H1 (cell line): ENCODE measurements around the gene GALNT9. TPM values are rescaled to one million over a fixed set of nuclear protein-coding genes. Genes with fewer than 3 reads are reported as not detected.

ENCODE experiments used
- CTCF ChIA-PET: fragments of 300-600 bp; sonication (Branson Sonifier 250); formaldehyde crosslinking; loops from one replicate; lab custom pipeline; 2021; ENCODE audit not compliant: partially characterized antibody; lab: Charles Lee
- POLR2A ChIA-PET: fragments of 300-600 bp; sonication (Branson Sonifier 250); formaldehyde crosslinking; loops from one replicate; lab custom pipeline; 2021; ENCODE audit warnings: inconsistent platforms; ENCODE audit not compliant: partially characterized antibody; lab: Charles Lee
- DNase-seq, 2 experiments: peaks; one replicate each; pipeline versions ENCODE4 v3.0.0 to v3.0.0-alpha.2; 2010 to 2022; ENCODE audit warnings: low spot score in 2 of 2, low read depth in 1 of 2, mixed read lengths in 1 of 2
- FAIRE-seq: peaks from 2 replicates; lab custom pipeline; 2011; peaks lifted over from hg19 to GRCh38; lab: Jason Lieb, UNC
- H2AFZ ChIP-seq: 2 replicates; pipeline ENCODE4 v1.8.1; 2012; ENCODE audit warnings: low read length, inconsistent platforms
- H2AK5ac ChIP-seq: 2 replicates; pipeline ENCODE4 v1.6.1; 2013; ENCODE audit warnings: low read depth, low read length
- H2BK120ac ChIP-seq: replicated peaks from 2 replicates; pipeline ENCODE3; 2013; ENCODE audit warnings: low read depth, low read length, inconsistent platforms
- H2BK12ac ChIP-seq: 2 replicates; pipeline ENCODE4 v1.6.1; 2013; ENCODE audit warnings: low read depth, low read length
- H2BK15ac ChIP-seq: 2 replicates; pipeline ENCODE4 v1.6.1; 2013; ENCODE audit warnings: low read length
- H2BK20ac ChIP-seq: 2 replicates; pipeline ENCODE4 v1.6.1; 2013; ENCODE audit warnings: low read length
- H2BK5ac ChIP-seq: 2 replicates; pipeline ENCODE4 v1.6.1; 2013; ENCODE audit warnings: low read depth, low read length
- H3K14ac ChIP-seq: 2 replicates; pipeline ENCODE4 v1.6.1; 2013; ENCODE audit warnings: inconsistent platforms; ENCODE audit not compliant: insufficient read length
- H3K18ac ChIP-seq: 2 replicates; pipeline ENCODE4 v1.6.1; 2013; ENCODE audit warnings: low read length; ENCODE audit errors: extremely low read depth
- H3K23ac ChIP-seq: 2 replicates; pipeline ENCODE4 v1.6.1; 2013; ENCODE audit warnings: inconsistent platforms; ENCODE audit not compliant: insufficient read length
- H3K23me2 ChIP-seq: 2 replicates; pipeline ENCODE4 v1.6.1; 2013; ENCODE audit warnings: low read depth, low read length
- H3K27ac ChIP-seq: 2 replicates; pipeline ENCODE4 v1.6.1; 2011; ENCODE audit warnings: low read depth, low read length, inconsistent platforms
- H3K27me3 ChIP-seq, 4 experiments: replicated peaks in 1 of 4; 1 replicate in 1 of 4; 2 replicates in 3 of 4; pipeline versions ENCODE4 v1.6.1 to v1.8.1; 2011 to 2013; ENCODE audit warnings: low read length in 3 of 4, mild to moderate bottlenecking in 3 of 4, inconsistent platforms in 2 of 4, mixed read lengths in 2 of 4, moderate library complexity in 1 of 4; ENCODE audit not compliant: control insufficient read depth in 3 of 4, insufficient read depth in 3 of 4; ENCODE audit errors: extremely low read depth in 1 of 4
- H3K36me3 ChIP-seq, 4 experiments: 2 replicates each; pipeline versions ENCODE4 v1.6.1 to v1.8.1; 2011 to 2013; ENCODE audit warnings: mild to moderate bottlenecking in 4 of 4, low read length in 3 of 4, moderate library complexity in 2 of 4, control low read depth in 1 of 4, inconsistent platforms in 1 of 4; ENCODE audit not compliant: insufficient read depth in 4 of 4, control insufficient read depth in 2 of 4
- H3K4ac ChIP-seq: replicated peaks from 2 replicates; pipeline ENCODE3; 2013; ENCODE audit warnings: low read length, low read depth, mixed read lengths, inconsistent platforms; ENCODE audit not compliant: insufficient read length
- H3K4me1 ChIP-seq, 4 experiments: replicated peaks in 1 of 4; 1 replicate in 1 of 4; 2 replicates in 3 of 4; pipeline versions ENCODE4 v1.6.1 to v1.8.1; 2011 to 2013; ENCODE audit warnings: low read length in 3 of 4, inconsistent platforms in 2 of 4, mixed read lengths in 1 of 4; ENCODE audit not compliant: insufficient read depth in 4 of 4, control insufficient read depth in 3 of 4
- H3K4me2 ChIP-seq, 2 experiments: 2 replicates each; pipeline versions ENCODE4 v1.6.1 to v1.8.1; 2011 to 2013; ENCODE audit warnings: low read depth in 2 of 2, low read length in 2 of 2, control low read depth in 1 of 2, inconsistent platforms in 1 of 2, mild to moderate bottlenecking in 1 of 2; ENCODE audit not compliant: insufficient read depth in 1 of 2
- H3K4me3 ChIP-seq, 4 experiments: fragments of 200-600, 300-600 bp in 1 of 4; sonication (generic), shearing (Covaris generic), sonication (Bioruptor Twin) in 1 of 4; 2 replicates each; pipeline versions ENCODE4 v1.5.1 to v1.8.1; 2011 to 2016; ENCODE audit warnings: low read length in 4 of 4, low read depth in 3 of 4, control low read depth in 2 of 4, inconsistent platforms in 2 of 4, mild to moderate bottlenecking in 2 of 4, mixed read lengths in 1 of 4, moderate library complexity in 1 of 4; ENCODE audit not compliant: insufficient read depth in 2 of 4; ENCODE audit errors: extremely low read depth in 1 of 4
- H3K56ac ChIP-seq: replicated peaks from 2 replicates; pipeline ENCODE3; 2013; ENCODE audit warnings: low read depth, mild to moderate bottlenecking, mixed read lengths, low read length, inconsistent platforms; ENCODE audit not compliant: insufficient read length
- H3K79me1 ChIP-seq: 2 replicates; pipeline ENCODE4 v1.6.1; 2013; ENCODE audit warnings: low read depth, low read length, control low read depth
- H3K79me2 ChIP-seq, 2 experiments: 2 replicates each; pipeline versions ENCODE4 v1.6.1 to v1.8.1; 2012 to 2013; ENCODE audit warnings: low read length in 2 of 2, mild to moderate bottlenecking in 2 of 2, inconsistent platforms in 1 of 2; ENCODE audit not compliant: insufficient read depth in 2 of 2, control insufficient read depth in 1 of 2
- H3K9ac ChIP-seq, 4 experiments: replicated peaks in 1 of 4; 1 replicate in 1 of 4; 2 replicates in 3 of 4; pipeline versions ENCODE4 v1.6.1 to v1.8.1; 2011 to 2013; ENCODE audit warnings: low read depth in 3 of 4, low read length in 3 of 4, control low read depth in 2 of 4, mild to moderate bottlenecking in 2 of 4, moderate library complexity in 2 of 4, inconsistent platforms in 1 of 4; ENCODE audit errors: extremely low read depth in 1 of 4
- H3K9me3 ChIP-seq, 2 experiments: 2 replicates each; pipeline versions ENCODE4 v1.6.1 to v1.8.1; 2012 to 2013; ENCODE audit warnings: mild to moderate bottlenecking in 2 of 2, moderate library complexity in 2 of 2, control low read depth in 1 of 2, inconsistent platforms in 1 of 2, low read depth in 1 of 2, low read length in 1 of 2, mixed read lengths in 1 of 2; ENCODE audit not compliant: insufficient read depth in 2 of 2
- H4K20me1 ChIP-seq, 2 experiments: replicated peaks in 1 of 2; 2 replicates each; pipeline versions ENCODE3 to v1.8.1; 2011 to 2013; ENCODE audit warnings: inconsistent platforms in 2 of 2, low read length in 2 of 2, mild to moderate bottlenecking in 1 of 2; ENCODE audit not compliant: insufficient read depth in 2 of 2, control insufficient read depth in 1 of 2
- H4K5ac ChIP-seq: 2 replicates; pipeline ENCODE4 v1.6.1; 2013; ENCODE audit warnings: low read length, low read depth, mixed read lengths, inconsistent platforms; ENCODE audit not compliant: insufficient read length
- H4K8ac ChIP-seq: 2 replicates; pipeline ENCODE4 v1.8.0; 2013; ENCODE audit warnings: mild to moderate bottlenecking, moderate library complexity, low read length, inconsistent platforms; ENCODE audit not compliant: insufficient read depth; ENCODE audit errors: extremely low read depth
- H4K91ac ChIP-seq: replicated peaks from 2 replicates; pipeline ENCODE3; 2013; ENCODE audit warnings: low read length, mixed read lengths, inconsistent platforms; ENCODE audit not compliant: insufficient read length
- E2F6 ChIP-seq: IDR thresholded peaks from 2 replicates; pipeline ENCODE4 v1.6.1; 2012; ENCODE audit warnings: inconsistent platforms
- GABPA ChIP-seq: IDR thresholded peaks from 2 replicates; pipeline ENCODE4 v1.6.1; 2011; ENCODE audit warnings: mild to moderate bottlenecking, low read length, moderate library complexity, borderline replicate concordance; ENCODE audit not compliant: insufficient read depth
- HDAC6 ChIP-seq: IDR thresholded peaks from one replicate; pipeline ENCODE4 v1.7.1; 2012; ENCODE audit warnings: low read depth, mild to moderate bottlenecking, inconsistent platforms, low read length, moderate library complexity
- SIN3A ChIP-seq, 2 experiments: IDR thresholded peaks in 1 of 2; conservative IDR thresholded peaks in 1 of 2; 2 replicates each; pipeline ENCODE4 v1.6.1; 2011 to 2012; ENCODE audit warnings: low read length in 2 of 2, improper control_type of control experiment in 1 of 2, low read depth in 1 of 2, mild to moderate bottlenecking in 1 of 2
- TBP ChIP-seq: IDR thresholded peaks from 2 replicates; pipeline ENCODE4 v1.6.1; 2011; ENCODE audit warnings: low read depth, low read length, improper control_type of control experiment
- TCF12 ChIP-seq: IDR thresholded peaks from 2 replicates; pipeline ENCODE4 v1.6.1; 2011; ENCODE audit warnings: low read depth, mild to moderate bottlenecking, low read length
- WGBS, 2 experiments: shearing (Covaris generic) in 1 of 2; methylation state at CpG; one replicate each; pipeline versions ENCODE4 v1.1.6 to v1.1.7; 2013 to 2015; ENCODE audit warnings: low lambda C conversion rate in 2 of 2, mixed read lengths in 2 of 2, inconsistent platforms in 1 of 2, low coverage in 1 of 2, missing lambda C conversion rate in 1 of 2; ENCODE audit not compliant: insufficient replicate concordance in 2 of 2, insufficient coverage in 1 of 2, insufficient read length in 1 of 2; ENCODE audit errors: extremely low coverage in 1 of 2, missing lambda C conversion rate in 1 of 2; 5-methylcytosine and 5-hydroxymethylcytosine counted together
- polyA plus RNA-seq, 7 experiments: library from polyadenylated mRNA; depleted of rRNA in 3 of 7; stranded (reverse) in 5 of 7; unstranded in 2 of 7; fragments of >200 nt in 5 of 7; fragments of 200-250 nt in 2 of 7; gene quantifications; 1 replicate in 5 of 7; 2 replicates in 1 of 7; 4 replicates in 1 of 7; pipeline versions ENCODE4 v1.2.1 to v1.2.3, GENCODE V29; 2011 to 2013; ENCODE audit warnings: missing spikeins in 2 of 7, mixed read lengths in 2 of 7
- total RNA-seq: library from RNA; stranded (reverse); fragmentation: NEBNext Ultra II Directional; extraction: Animal tissue kit (Norgen Biotek cat#: 25700); gene quantifications from 2 replicates; pipeline ENCODE4 v1.2.1, GENCODE V29; 2021

Gene GALNT9
- total and polyA plus RNA-seq, 2 of the 8 experiments (the other 6 are each of a cell fraction or from before 2014, with no cell fraction given), result 2.0 to 3.6 TPM

GRCh38 chr12:132282950-132283771, 46.2 kb downstream of the GALNT9 start:
- no peak overlapping the region for H3K9ac ChIP-seq
- H3K4me3 ChIP-seq, result 0 out of 8 replicates have a peak overlapping the region, but pooled peaks of 1 of the 4 experiments have one; percentile 19
- no peak overlapping the region for H2AFZ ChIP-seq
- no peaks in the 10 kb centered on the region for H4K20me1 ChIP-seq
- no peaks in the 10 kb centered on the region for H3K9me3 ChIP-seq
- H3K23ac ChIP-seq, result no peak overlapping the region
- no peaks in the 10 kb centered on the region for H3K36me3 ChIP-seq
- H2BK5ac ChIP-seq, result no peak overlapping the region; the same call in 1 of the 2 replicates
- peak overlapping the region; percentile 95 for H4K91ac ChIP-seq
- 65% methylated on average over 34 of the region's 39 CpGs; no CpG with 5 or more reads in 1 of the 2 experiments for WGBS, 2 experiments
- TF ChIP-seq TCF12, result peak; percentile 45; the same call in 1 of the 2 replicates
- TF ChIP-seq SIN3A (conservative IDR thresholded peaks at IDR 0.05 in 1 of 2, IDR thresholded peaks at IDR 0.05 in 1 of 2; ENCODE audit: low read depth in 1 of 2, low read length in 2 of 2), result peak; percentile 66 to 79; a peak in 2 of 4 replicates
- 0 out of 2 replicates have a peak, but pooled peaks have one; percentile 24 for TF ChIP-seq E2F6
- TF ChIP-seq TBP, result no peak; the same call in 1 of the 2 replicates
- TF ChIP-seq GABPA, result peak; percentile 73
- no peak for TF ChIP-seq HDAC6
- CTCF ChIA-PET, result interaction anchor here (0.7 to 3.8 kb wide), 11 partner anchors 8 to 178 kb away, joined by 3 to 36 read pairs (median 3); no protein-coding TSS in a partner anchor
- peak in 1 of 2 experiments; percentile 62 for DNase-seq
- H4K5ac ChIP-seq, result no peak overlapping the region
- H3K4me1 ChIP-seq, result peaks cover 5 to 33% (median 28%) of the 10 kb centered on the region in 4 experiments
- H3K56ac ChIP-seq, result no peak overlapping the region
- H3K14ac ChIP-seq, result no peak overlapping the region
- H2BK15ac ChIP-seq, result no peak overlapping the region
- H2BK12ac ChIP-seq, result peak overlapping the region; percentile 68; the same call in 1 of the 2 replicates
- H2BK120ac ChIP-seq, result peak overlapping the region; percentile 37
- H3K79me2 ChIP-seq, result no peaks in the 10 kb centered on the region
- no peak overlapping the region; the same call in 1 of the 2 replicates for H3K27ac ChIP-seq
- H3K18ac ChIP-seq, result peak overlapping the region; percentile 19
- H3K4me2 ChIP-seq, result peak overlapping the region; percentile 22 to 39; a peak in 3 of 4 replicates
- peak overlapping the region; percentile 78 for H3K4ac ChIP-seq
- H2AK5ac ChIP-seq, result no peak overlapping the region
- no peaks in the 10 kb centered on the region; the same call in 1 of the 2 replicates for H3K79me1 ChIP-seq
- H3K27me3 ChIP-seq, result peaks cover 0 to 15% (median 8%) of the 10 kb centered on the region in 4 experiments; a peak in 4 of 7 replicates
- H3K23me2 ChIP-seq, result 0 out of 2 replicates have a peak, but pooled peaks cover 1% of the 10 kb centered on the region
- peak overlapping the region; percentile 38 for H4K8ac ChIP-seq
- FAIRE-seq, result no peak
- H2BK20ac ChIP-seq, result no peak overlapping the region
- POLR2A ChIA-PET, result interaction anchor here (1.0 to 1.6 kb wide), 2 partner anchors 14 to 105 kb away, joined by 3 to 5 read pairs; no protein-coding TSS in a partner anchor
